Right cardiac atrium (tissue), 5 donors: ENCODE data around the gene HSD17B14. TPM values are rescaled to one million over a fixed set of nuclear protein-coding genes. Genes with fewer than 3 reads are reported as not detected.
"Not testable (repeated sequence)": the region's sequence is repeated elsewhere in the genome, so short reads cannot be mapped to it uniquely, and the experiment has no call there.

Source experiments
- ATAC-seq, 2 donors: fragments of 200-7000 bp; cut with Tn5 transposase; one replicate each; pipeline versions ENCODE4 v1.8.0 to v1.9.1; 2020; ENCODE audit warnings: moderate library complexity in 2 of 2, mild to moderate bottlenecking in 1 of 2
- DNase-seq, 3 donors: peaks; one replicate each; pipeline ENCODE4 v3.0.0-alpha.2; 2020
- H3K27ac ChIP-seq: one replicate; pipeline ENCODE4 v1.5.1; 2013; ENCODE audit warnings: mild to moderate bottlenecking, low read length, control low read depth, moderate library complexity
- H3K27me3 ChIP-seq: one replicate; pipeline ENCODE4 v1.6.1; 2013; ENCODE audit not compliant: control insufficient read depth, insufficient read depth
- H3K4me1 ChIP-seq: one replicate; pipeline ENCODE4 v1.6.1; 2013; ENCODE audit warnings: low read length; ENCODE audit not compliant: control insufficient read depth, insufficient read depth
- H3K4me3 ChIP-seq: one replicate; pipeline ENCODE4 v1.5.1; 2013; ENCODE audit warnings: low read length, control low read depth
- H3K9me3 ChIP-seq: one replicate; pipeline ENCODE4 v1.6.1; 2013; ENCODE audit warnings: low read length; ENCODE audit not compliant: control insufficient read depth
- WGBS: extraction: QIAGEN DNeasy Blood & Tissue Kit; methylation state at CpG from one replicate; pipeline ENCODE4 v1.1.7; 2013; 5-methylcytosine and 5-hydroxymethylcytosine counted together
- intact Hi-C, 4 donors: fragments of 100-400 bp; cut with DNase I; formaldehyde crosslinking; loops; one replicate each; pipeline versions ENCODE4 v1.11.0 to v1.14.0; 2022 to 2023
- polyA plus RNA-seq: library from polyadenylated mRNA; stranded (reverse); fragments of 200-250 nt; gene quantifications from one replicate; pipeline ENCODE4 v1.2.3, GENCODE V29; 2013
- total RNA-seq, 4 donors: library from RNA; stranded (reverse); fragmentation: NEBNext Ultra II Directional; extraction: Animal tissue kit (Norgen Biotek cat#: 25700); gene quantifications; one replicate each; pipeline ENCODE4 v1.2.1, GENCODE V29; 2021
- donor health status: healthy with polysubstance abuse.
- donor health status: DM: no; HTN: yes; CAD: no.
- donor health status: DM: no; HTN: no; CAD: no.
- donor health status: DM: no; HTN: yes; CAD: no; lungs with severe emphysema.
- donor health status: DM: yes; HTN: yes; CAD: no.

Gene HSD17B14
- total and polyA plus RNA-seq, 5 donors = 4.0 to 7.6 (median 4.9) TPM

- intact Hi-C loops = no loop called here
- no peaks in the 10 kb centered on the region for H3K9me3 ChIP-seq
- peaks cover 5% of the 10 kb centered on the region for H3K4me1 ChIP-seq
- peak overlapping the region; percentile 8 for H3K4me3 ChIP-seq
- DNase-seq (peak in 2 of 3 donors; percentile 54 to 63), ATAC-seq (peak; percentile 3 to 39)
- H3K27ac ChIP-seq = peak overlapping the region; percentile 57
- no peaks in the 10 kb centered on the region for H3K27me3 ChIP-seq
- WGBS = 37% methylated on average over 14 of the region's 14 CpGs
Observed at GRCh38 chr19:48867123-48867745, 30.9 kb upstream of the HSD17B14 start.

- H3K9me3 ChIP-seq = no peaks in the 10 kb centered on the region
- peaks cover 5% of the 10 kb centered on the region for H3K4me1 ChIP-seq
- DNase-seq = no peak
- no peak overlapping the region for H3K4me3 ChIP-seq
- no peak overlapping the region for H3K27ac ChIP-seq
- intact Hi-C loops = no loop called here
- WGBS = 47% methylated on average over 6 of the region's 6 CpGs
- H3K27me3 ChIP-seq = no peaks in the 10 kb centered on the region
- ATAC-seq = no peak
Observed at GRCh38 chr19:48866692-48867091, 30.4 kb upstream of the HSD17B14 start.

- DNase-seq (no peak), ATAC-seq (no peak)
- H3K27ac ChIP-seq = no peak overlapping the region
- no peaks in the 10 kb centered on the region for H3K27me3 ChIP-seq
- H3K4me3 ChIP-seq = no peak overlapping the region
- WGBS = 81% methylated on average over 7 of the region's 7 CpGs
- intact Hi-C loops = no loop called here
- H3K4me1 ChIP-seq = peaks cover 5% of the 10 kb centered on the region
- H3K9me3 ChIP-seq = no peaks in the 10 kb centered on the region
Observed at GRCh38 chr19:48862827-48863226, 26.5 kb upstream of the HSD17B14 start.

- 84% methylated on average over 18 of the region's 18 CpGs for WGBS
Observed at GRCh38 chr19:48861313-48861712, 25.0 kb upstream of the HSD17B14 start.

GRCh38 chr19:48859711-48860572 is 23.7 kb upstream of the HSD17B14 start:
- 84% methylated on average over 30 of the region's 30 CpGs for WGBS
- no peaks in the 10 kb centered on the region for H3K4me1 ChIP-seq
- ATAC-seq (peak; percentile 33 to 50), DNase-seq (no peak)
- H3K4me3 ChIP-seq = no peak overlapping the region
- no peaks in the 10 kb centered on the region for H3K27me3 ChIP-seq
- intact Hi-C loops = no loop called here
- no peak overlapping the region for H3K27ac ChIP-seq
- no peaks in the 10 kb centered on the region for H3K9me3 ChIP-seq

More at GRCh38 chr19:48861313-48861712, 25.0 kb upstream of the HSD17B14 start:
- H3K9me3 ChIP-seq = no peaks in the 10 kb centered on the region
- no peak overlapping the region for H3K27ac ChIP-seq
- no peaks in the 10 kb centered on the region for H3K27me3 ChIP-seq
- ATAC-seq (no peak), DNase-seq (no peak)
- intact Hi-C loops = no loop called here
- no peaks in the 10 kb centered on the region for H3K4me1 ChIP-seq
- no peak overlapping the region for H3K4me3 ChIP-seq

GRCh38 chr19:48858984-48859710 is 22.9 kb upstream of the HSD17B14 start:
- peak; percentile 49 for ATAC-seq
- H3K9me3 ChIP-seq = no peaks in the 10 kb centered on the region
- no peaks in the 10 kb centered on the region for H3K4me1 ChIP-seq
- no peak overlapping the region for H3K27ac ChIP-seq
- intact Hi-C loops = no loop called here
- H3K27me3 ChIP-seq = no peaks in the 10 kb centered on the region
- WGBS = 53% methylated on average over 34 of the region's 34 CpGs
- peak; percentile 53 to 78 (median 65) for DNase-seq
- H3K4me3 ChIP-seq = no peak overlapping the region

- Histone ChIP-seq H3K27ac (no peak overlapping the region), H3K4me3 (no peak overlapping the region), H3K9me3 (no peaks in the 10 kb centered on the region), H3K4me1 (no peaks in the 10 kb centered on the region), H3K27me3 (no peaks in the 10 kb centered on the region)
- DNase-seq (no peak), ATAC-seq (no peak)
- WGBS = 96% methylated on average over 6 of the region's 6 CpGs
- intact Hi-C loops = no loop called here
Observed at GRCh38 chr19:48856921-48857320, 20.6 kb upstream of the HSD17B14 start.

- no peak overlapping the region for H3K4me3 ChIP-seq
- 80% methylated on average over 7 of the region's 7 CpGs for WGBS
- H3K27me3 ChIP-seq = no peaks in the 10 kb centered on the region
- intact Hi-C loops = no loop called here
- no peaks in the 10 kb centered on the region for H3K4me1 ChIP-seq
- H3K9me3 ChIP-seq = no peaks in the 10 kb centered on the region
- H3K27ac ChIP-seq = no peak overlapping the region
- no peak for ATAC-seq
- DNase-seq = no peak
Observed at GRCh38 chr19:48854103-48854502, 17.8 kb upstream of the HSD17B14 start.

GRCh38 chr19:48853483-48853882 is 17.2 kb upstream of the HSD17B14 start:
- WGBS = 90% methylated on average over 8 of the region's 8 CpGs
- intact Hi-C loops = no loop called here
- H3K9me3 ChIP-seq = no peaks in the 10 kb centered on the region
- no peaks in the 10 kb centered on the region for H3K4me1 ChIP-seq
- no peak overlapping the region for H3K4me3 ChIP-seq
- no peak for DNase-seq
- H3K27me3 ChIP-seq = no peaks in the 10 kb centered on the region
- peak; percentile 22 to 23 for ATAC-seq
- no peak overlapping the region for H3K27ac ChIP-seq

GRCh38 chr19:48852292-48852691 is 16.0 kb upstream of the HSD17B14 start:
- 91% methylated on average over 4 of the region's 4 CpGs for WGBS
- Histone ChIP-seq H3K27me3 (no peaks in the 10 kb centered on the region), H3K9me3 (no peaks in the 10 kb centered on the region), H3K4me3 (no peak overlapping the region), H3K27ac (no peak overlapping the region), H3K4me1 (no peaks in the 10 kb centered on the region)
- no peak for DNase-seq
- ATAC-seq = no peak
- intact Hi-C loops = no loop called here

GRCh38 chr19:48846659-48847058 is 10.4 kb upstream of the HSD17B14 start:
- H3K9me3 ChIP-seq = not testable (repeated sequence)

More at GRCh38 chr19:48846659-48847058, 10.4 kb upstream of the HSD17B14 start:
- H3K27ac ChIP-seq, H3K27me3 ChIP-seq, DNase-seq, H3K4me1 ChIP-seq, intact Hi-C loops, ATAC-seq, H3K4me3 ChIP-seq: not testable (repeated sequence)
- WGBS = 96% methylated on average over 3 of the region's 3 CpGs
